ENCODE data around the gene FXYD4.
A peak's percentile ranks its signal among the peaks of the same experiment; 100 is the strongest.

The FXYD4 gene

DNA sequence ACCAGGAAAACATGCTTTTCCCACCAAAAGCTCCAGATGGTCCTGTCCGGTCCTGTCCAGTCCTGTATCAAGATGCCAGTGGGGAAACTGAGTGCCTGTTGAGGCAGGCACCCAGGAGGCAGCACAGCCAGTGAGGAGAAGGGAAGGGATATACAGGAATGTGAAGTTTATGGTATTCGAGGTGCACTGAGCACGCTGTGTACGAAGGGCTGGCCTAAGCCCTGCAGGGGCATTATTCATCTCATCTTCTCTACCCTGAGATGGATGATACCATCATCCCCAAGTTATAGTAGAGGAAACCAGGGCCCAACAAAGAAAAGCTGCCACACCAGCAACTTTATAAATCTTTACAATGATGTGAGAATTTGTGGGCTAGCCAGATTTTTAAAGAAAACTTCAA lies 23.4 kb upstream of the FXYD4 start:
- no peak for DNase-seq

DNA sequence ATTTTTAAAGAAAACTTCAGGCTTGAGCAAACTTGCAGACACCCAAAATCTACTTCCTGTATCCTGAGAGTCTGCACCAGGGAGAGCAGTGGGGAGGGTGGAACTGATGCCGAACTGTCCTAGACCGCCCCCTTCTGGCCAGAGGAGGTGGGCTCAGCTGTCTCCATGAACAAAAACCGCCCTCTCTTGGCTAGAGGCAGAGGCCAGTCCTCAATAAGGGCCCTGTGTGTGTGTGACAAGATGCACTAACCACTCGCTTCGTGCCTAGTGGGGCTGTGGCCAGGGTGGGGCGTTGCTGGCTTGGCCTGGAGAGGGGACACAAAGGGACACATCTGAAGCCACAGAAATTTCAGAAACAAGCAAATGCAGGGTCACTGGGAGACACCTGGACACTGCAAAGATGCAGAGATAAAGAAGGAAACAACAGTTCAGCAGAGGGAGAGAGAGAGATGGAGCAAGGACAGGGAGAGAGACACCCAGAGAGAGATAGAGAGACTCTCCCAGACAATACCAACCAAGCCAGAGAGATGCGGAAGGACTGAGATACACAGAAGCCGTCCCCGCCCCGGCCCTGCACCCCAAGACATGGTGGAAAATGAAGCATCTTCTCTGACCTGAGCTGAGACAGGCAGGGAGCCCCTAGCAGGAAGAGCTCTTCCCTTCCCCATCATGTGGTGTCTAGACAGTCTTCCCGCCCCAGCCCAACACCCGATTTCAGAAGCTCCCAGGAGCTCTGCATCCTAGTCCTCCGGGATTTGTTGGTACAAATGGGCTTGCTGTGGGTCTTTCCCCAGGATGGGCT lies 22.7 kb upstream of the FXYD4 start:
- DNase-seq, result peak; percentile 46

DNA sequence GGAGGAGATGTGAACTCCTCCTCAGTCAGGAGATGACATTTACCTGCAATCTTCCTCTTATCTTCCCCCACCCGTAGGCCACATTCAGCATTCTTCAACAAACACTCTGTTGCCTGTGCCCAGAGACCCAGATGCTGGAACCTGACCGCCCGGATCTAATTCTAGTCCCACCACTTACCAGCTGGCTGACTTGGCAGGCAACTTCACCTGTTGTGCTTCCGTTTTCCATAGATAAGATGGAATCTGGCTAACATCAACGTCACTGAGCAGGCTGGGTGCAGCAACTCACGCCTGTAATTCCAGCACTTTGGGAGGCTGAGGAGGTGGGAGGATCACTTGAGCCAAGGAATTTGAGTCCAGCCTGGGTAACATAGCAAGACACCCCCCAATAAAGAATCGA lies 21.3 kb upstream of the FXYD4 start:
- no peak for DNase-seq

DNA sequence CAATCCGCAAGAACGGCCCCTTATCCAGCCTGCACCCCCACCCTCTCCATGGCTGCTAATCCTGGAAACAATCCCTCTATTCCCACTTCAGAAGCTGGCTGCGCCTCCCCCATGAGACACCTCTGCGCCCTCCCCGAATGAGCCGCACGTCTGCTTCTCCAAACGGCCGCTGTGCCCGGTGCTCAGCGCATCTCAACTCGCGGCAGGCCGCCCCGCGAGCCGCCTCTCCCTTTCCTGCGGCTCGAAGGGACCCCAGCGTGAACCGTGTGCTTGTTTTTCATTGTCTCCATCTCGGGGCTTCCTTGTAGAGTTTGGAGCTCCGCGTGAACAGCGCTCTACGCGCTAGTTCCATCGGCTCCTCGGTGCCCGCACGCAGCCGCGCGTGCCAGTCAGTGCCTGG lies 20.8 kb upstream of the FXYD4 start:
- DNase-seq, result no peak

DNA sequence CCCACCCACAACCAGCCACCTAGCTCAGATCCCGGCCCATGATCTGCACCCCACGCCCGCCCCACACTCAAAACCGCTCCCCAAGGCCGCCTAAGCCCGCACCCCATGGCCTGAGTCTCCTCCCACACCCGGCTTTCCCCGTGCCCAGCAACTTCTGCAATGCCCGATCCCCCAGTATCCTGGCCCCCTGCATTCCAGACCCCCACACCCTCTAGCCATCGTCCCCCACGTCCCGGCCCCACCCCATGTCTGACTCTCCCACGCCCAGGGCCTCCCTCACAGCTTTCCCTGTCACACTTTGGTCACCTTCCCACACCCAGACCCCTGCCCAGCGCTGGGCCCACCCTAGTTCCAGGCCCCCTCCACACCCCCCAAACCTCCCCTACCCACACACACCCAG lies 20.1 kb upstream of the FXYD4 start:
- DNase-seq, result no peak

DNA sequence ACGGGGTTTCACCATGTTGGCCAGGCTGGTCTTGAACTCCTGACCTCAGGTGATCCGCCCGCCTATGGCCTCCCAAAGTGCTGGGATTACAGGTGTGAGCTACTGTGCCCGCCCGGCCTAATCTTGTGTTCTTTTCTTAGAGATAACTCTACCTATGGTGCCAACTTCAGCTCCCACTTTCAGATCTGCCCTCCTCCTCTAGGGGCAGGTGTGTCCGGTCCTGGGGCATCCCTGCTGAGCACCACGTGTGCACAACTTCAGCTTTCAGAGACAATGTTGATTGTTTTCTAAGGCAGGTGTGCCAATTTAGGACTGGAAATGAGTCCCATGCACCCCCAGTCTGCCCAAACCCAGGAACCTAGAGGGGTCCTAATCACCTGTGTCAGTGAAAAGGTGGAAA lies 18.5 kb upstream of the FXYD4 start:
- peak; percentile 53 for DNase-seq

DNA sequence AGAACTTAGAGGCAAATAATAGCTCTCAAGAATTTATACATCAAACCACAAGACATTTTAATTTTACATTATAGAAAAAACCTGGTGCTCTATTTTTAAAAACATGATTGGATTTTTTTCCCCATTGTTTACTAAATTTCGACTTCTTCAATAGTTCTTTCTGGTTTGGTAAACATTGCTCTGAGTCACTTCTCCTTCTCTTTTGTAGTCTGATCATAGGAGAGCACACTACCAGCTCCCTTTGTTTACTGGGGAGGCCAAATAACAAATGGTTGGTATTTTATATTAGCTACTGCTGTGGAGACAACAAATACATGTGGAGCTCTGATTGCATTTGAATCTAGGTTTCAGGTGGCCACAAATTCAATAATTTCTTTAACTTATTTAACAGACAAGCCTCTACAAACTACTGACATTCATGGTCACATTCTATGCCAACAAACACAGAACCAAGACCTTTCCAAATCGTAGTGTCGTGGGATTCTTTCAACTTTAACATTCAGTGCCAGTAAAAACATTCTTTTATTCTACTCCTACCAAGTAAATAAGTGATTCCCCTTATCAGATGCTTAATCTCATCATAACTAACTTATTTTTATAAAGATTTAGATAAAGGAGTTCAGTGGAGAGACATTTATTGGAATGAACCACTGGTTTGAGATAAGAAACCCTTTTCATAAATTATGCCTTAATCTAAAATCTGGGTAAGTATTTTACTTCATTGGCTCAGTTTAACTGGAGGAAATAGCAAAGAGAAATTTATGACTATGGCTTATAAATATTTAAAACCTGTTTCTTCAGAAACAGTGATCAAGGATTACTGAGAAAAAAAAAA lies 17.7 kb upstream of the FXYD4 start:
- no peak for DNase-seq

DNA sequence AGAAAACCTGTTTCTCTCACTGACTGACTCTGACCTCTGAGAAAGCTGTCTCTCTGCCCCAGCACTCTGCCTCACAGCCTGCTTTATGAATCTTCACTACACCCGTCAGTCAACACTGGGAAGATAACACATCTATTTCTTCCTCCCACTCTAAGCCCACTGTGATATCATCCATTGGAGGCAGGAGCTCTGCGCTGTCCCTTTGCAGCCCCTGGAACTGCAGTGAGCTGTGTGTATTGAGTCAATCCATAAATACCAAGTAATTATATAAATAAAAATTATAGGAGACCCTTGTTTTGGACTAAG lies 17.2 kb upstream of the FXYD4 start:
- DNase-seq, result no peak

DNA sequence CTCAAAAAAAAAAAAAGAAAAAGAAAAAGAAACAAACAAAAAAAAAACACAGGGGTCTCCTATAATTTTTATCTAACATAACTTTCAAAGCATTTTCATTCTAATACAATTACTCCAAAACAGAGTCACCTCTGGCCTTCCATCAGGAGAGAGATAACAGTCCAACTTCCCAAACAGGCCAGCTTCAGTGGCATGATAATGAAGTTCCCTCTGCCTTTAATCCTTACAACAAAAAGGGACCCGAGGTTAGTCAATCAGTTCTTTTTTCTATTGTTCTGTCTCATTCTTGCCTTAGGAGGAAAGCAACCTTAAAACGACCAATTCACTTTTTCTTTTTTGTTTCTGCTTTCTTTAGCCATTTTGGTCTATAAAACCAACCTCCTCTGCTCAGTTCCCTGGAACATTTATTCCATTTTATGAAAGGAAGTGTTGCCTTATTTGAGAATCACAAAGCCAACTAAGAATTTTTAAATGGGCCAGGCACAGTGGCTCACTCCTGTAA lies 16.5 kb upstream of the FXYD4 start:
- no peak for DNase-seq

DNA sequence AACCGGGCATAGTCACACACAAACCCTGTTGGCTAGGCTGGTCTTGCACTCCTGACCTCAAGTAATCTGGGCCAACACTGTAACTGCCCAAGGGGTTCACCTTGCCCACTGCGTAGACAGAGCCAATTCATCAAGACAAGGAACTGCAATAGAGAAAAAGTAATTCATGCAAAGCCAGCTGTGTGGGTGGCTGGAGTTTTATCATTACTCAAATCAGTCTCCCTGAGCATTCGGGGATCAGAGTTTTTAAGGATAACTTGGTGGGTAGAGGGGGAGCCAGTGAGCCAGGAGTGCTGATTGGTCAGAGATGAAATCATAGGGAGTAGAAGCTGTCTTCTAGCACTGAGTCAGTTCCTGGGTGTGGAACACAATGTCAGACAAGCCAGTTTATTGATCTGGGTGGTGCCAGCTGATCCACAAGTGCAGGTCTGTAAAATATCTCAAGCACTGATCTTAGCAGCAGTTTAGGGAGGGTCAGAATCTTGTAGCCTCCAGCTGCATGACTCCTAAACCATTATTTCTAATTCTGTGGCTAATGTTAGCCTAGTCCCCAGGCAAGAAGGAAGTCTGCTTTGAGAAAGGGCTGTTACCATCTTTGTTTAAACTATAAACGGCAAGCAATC lies 15.6 kb upstream of the FXYD4 start:
- DNase-seq, result no peak

DNA sequence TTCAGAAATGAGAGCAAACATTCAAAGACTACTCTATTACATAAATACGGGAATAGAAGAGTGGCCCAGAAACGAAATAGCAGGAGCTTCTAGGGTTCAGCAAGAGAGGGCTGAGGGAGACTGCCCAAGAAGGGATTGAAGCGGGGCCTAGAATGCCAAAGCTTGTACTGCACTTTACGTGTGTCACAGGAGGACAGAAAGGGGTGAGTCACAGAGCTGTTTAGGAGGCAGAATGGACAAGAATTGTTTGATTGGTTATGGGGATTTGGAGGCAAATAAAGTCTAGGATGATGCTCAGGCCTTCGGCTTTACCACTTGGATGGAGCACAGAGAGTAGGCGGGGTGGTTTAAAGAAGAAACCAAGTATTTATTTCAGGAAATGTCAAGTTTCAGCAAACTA lies 11.3 kb upstream of the FXYD4 start:
- DNase-seq, result no peak

DNA sequence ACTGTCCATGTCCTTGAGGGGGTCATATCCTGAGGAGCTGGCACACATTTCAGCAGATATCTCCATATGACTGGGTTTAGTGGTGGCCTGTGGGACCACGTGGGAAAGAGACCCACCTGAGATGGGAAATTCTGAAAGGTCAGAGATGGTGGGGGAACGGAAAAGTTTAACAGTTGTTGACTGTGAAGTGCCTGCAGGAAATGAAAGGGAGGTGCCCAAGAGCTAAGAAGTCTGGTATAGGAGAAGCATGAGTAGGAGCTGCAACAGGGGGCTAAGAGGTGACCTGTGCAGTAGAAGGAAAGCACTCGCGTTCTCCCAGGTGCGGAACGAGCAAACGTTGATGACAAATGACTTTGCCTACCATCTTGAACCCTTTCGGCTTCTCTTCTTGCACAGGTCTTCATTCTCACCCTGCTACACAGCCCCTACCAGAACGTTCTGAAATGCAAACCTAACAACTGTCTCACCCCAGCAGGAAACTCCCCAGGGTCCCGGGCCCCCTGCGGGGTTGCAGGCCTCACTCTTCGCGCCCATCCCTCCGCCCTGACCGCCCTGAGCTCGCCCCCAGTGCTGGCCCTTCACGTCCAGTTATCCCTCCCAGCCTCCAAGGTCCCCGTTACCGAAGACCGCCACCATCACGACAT lies 9.8 kb upstream of the FXYD4 start:
- no peak for DNase-seq

DNA sequence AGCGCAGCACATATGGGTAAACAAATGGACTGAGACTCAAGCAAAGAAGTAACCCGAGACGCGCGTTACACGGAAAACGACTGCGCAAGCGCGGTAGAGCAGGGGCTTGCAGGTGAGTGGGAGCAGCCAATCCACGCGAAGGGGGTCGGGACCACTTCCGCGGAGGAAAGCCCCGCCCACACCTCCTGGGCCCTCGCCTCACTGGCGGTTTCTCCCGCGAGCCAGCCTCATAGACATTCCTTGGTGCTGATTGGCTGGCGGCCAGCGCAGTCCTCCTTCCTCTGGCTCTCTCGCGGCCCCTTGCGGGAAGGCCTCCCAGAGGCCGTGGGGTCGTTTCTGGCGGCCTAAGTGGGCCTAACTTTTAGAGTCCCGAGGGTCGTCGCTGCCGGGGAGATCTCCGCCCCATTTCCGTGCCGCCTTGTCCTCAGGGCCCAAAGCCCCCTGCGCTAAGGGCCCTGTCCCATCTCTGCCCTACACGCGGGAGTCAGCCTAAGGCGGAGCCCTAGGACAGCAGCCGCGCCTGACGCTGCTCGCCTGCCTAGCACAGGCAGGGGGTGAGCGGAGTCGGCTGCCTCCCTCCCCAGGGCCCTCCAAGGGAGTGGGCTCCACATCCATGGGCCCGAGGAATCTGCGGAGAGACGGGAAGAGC lies 9.1 kb upstream of the FXYD4 start:
- peak; percentile 92 for DNase-seq

DNA sequence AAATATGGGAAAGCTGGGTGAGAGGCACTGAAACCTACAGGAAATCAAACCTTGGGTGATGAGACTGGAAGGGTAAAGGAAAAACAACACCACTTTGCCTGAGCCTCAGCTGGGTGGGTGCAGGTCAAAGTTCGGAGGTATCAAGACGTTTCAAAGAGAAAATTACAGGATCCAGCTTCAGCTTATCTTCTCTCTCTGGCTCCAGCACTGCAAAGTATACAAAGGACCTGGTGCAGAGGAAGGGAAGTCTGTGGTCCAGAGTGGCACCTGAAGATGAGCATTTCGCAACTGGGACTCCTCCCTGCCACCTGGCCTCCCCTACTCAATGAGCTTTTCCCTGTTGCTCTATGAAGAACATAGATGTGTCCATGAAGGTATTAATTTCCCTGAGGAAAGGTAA lies 6.4 kb upstream of the FXYD4 start:
- no peak for DNase-seq

DNA sequence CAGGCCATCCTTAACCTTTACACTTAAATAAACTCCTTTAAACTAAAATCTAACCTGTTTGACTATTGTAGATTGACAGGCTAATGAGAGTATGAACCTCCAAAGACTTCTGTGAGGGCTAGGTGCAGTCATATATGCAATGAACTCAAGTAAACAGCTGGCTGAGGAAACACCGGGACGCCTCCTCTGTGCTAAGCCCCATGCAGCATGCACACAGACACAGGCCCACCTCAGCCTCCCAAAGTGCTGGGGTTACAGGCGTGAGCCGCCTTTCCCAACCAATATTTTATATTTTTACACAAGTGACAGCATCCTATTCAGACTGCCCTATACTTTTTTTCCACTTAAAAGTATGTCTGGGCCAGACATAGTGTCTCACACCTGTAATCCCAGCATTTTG lies 1.5 kb upstream of the FXYD4 start:
- DNase-seq, result no peak

DNA sequence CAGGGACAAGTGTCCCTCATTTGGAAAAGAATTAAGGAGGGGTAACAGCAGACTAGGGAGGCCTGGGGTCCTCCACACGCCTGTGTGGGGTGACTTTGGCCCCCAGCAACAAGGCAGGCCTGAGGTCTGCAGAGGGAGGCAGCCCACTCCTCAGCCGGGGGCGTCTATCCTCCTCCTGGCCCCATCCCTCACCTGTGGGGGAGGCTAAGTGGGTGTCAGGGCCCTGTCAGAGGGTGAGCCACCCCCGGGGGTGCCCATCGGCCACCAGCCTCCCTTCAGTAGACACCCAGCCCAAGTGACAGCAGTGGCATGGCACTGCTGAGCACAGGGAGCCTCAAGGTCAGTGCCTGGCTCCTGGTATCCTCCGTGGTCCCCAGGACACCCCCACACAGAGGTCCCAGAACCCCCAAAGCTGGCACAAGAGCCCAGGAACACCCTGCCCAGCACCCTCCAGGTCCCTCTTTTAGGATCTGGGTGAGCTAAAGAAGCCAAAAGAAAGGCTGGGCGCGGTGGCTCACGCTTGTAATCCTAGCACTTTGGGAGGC lies 693 bp upstream of the FXYD4 start:
- DNase-seq, result no peak

DNA sequence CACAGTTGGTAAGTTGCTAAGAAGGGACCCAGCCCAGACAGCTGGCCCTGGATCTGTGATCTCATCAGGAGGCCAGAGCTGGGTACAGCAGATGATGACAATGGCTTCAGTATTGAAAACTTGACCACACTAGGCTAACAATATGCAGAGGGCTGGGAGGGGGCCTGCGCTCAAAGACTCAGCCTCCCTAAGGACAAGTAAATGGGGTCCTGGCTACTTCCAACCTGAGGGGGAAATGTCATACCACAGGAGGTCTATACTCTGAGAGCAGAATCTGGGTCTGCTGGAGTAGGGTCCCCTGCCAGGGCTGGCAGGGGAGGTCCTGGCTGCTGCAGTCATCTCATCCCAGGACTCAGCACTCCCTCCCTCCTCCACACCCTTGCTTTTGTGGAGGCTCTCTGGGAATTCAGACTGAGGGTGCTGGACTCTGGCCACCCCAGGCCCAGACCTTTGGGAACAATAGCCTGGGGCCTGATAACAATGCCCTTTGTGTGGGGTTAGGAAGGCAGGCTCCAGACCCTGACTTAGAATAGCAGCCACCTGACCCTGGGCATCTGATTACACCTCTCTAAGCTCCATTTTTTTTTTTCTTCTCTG lies 1.4 kb downstream of the FXYD4 start:
- no peak for DNase-seq

DNA sequence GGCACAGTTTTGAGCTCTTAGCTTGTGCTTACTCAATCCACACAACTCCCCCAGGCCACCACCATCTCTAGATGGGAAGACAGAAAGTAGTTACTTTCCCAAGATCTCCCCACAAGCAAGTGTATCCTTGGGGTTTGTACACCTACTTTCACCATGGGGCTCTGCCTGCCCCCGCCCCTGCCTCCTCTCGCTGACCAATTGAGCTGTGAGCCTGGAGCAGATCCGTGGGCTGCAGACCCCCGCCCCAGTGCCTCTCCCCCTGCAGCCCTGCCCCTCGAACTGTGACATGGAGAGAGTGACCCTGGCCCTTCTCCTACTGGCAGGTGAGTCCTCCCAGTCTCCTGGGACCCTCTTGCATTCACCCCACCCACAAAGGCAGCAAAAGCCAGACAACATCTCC lies 2.0 kb downstream of the FXYD4 start:
- no peak for DNase-seq

DNA sequence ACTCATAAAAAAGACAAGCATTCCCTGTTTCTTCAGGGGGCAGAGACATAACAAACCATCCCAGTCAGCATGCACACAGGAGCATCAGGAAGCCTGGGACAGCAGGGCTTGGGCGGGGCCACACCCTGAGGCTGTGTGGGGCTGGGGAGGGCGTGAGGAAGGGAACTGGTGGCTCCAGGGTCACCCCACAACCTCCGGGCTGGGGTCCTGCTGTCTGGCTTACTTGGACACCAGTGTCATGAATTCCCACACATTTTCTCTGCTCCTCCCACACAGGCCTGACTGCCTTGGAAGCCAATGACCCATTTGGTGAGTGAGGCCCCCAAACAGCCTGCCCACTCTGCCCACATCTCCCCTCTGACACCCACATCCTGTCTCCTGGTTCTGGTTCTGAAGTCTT lies 2.8 kb downstream of the FXYD4 start:
- no peak for DNase-seq

DNA sequence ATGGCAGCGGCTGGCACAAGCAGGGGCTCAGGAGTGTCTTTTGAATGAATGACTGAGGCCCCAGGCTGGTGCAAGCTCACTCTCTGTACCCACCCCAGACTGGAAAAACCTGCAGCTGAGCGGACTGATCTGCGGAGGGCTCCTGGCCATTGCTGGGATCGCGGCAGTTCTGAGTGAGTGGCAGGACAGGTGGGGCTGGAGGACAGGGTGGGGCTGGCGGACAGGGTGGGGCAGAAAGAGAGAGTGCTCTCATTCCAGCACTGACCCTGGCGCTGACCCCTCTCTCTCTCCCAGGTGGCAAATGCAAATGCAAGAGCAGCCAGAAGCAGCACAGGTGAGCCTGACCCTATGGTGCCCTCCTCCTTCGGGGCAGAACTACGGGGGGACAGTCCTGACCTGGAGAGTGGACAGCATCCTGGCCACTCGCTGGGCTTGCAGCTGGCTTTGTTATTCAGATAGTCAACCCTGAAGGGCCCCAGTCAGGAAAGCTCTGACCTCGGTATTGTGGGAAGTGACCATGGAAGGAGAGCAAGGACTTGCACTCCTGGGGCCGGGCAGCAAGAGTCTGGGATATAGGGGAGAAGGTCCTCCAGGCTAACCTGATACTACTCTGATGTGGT lies 4.1 kb downstream of the FXYD4 start:
- DNase-seq, result no peak

DNA sequence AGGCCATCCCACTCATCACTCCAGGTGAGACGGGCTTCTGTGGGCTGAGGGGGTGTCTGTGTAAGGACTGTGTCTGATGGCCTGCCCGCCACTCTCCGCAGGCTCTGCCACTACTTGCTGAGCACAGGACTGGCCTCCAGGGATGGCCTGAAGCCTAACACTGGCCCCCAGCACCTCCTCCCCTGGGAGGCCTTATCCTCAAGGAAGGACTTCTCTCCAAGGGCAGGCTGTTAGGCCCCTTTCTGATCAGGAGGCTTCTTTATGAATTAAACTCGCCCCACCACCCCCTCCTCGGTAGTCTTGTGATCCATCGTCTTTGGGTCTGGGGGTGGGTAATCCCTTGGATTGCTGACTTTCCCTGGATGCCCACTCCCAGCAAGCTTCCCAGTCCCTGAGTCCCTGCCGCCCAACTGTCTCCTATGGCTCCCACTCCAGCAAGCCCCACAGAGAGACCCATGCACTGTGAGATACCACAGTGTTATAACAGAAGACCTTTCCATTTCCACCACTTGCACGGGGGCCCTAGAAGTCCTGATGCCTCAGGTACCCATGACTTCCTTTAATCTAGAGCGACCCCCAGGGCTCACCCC lies 4.7 kb downstream of the FXYD4 start:
- DNase-seq, result no peak

Data from COR-L47 (cell line).